RWPE2 (cell line): ENCODE measurements around the gene CAMSAP3.

Source experiments
- ATAC-seq: fragments of 200-7000 bp; cut with Tn5 transposase; 3 replicates; pipeline ENCODE4 v1.9.1; 2021; ENCODE audit warnings: low read depth
- DNase-seq: peaks from one replicate; pipeline ENCODE4 v3.0.0-alpha.2; 2020; ENCODE audit warnings: low spot score
- H3K27ac ChIP-seq: fragments of 450-650 bp; 2 replicates; pipeline ENCODE4 v1.5.1; 2017; ENCODE audit warnings: mild to moderate bottlenecking; ENCODE audit not compliant: poor library complexity, severe bottlenecking
- H3K27me3 ChIP-seq: fragments of 250-450 bp; sonication (Bioruptor Pico); 2 replicates; pipeline ENCODE4 v1.5.1; 2021; ENCODE audit warnings: mild to moderate bottlenecking, moderate library complexity; ENCODE audit not compliant: insufficient read depth, poor library complexity, severe bottlenecking
- H3K36me3 ChIP-seq: fragments of 250-450 bp; sonication (Bioruptor Pico); 2 replicates; pipeline ENCODE4 v1.5.1; 2020; ENCODE audit warnings: low read depth, mild to moderate bottlenecking, moderate library complexity
- H3K4me1 ChIP-seq: fragments of 250-450 bp; sonication (Bioruptor Pico); 2 replicates; pipeline ENCODE4 v1.5.1; 2021; ENCODE audit warnings: mild to moderate bottlenecking, moderate library complexity; ENCODE audit not compliant: insufficient read depth, poor library complexity, severe bottlenecking
- H3K4me3 ChIP-seq: fragments of 250-450 bp; sonication (Bioruptor Pico); 2 replicates; pipeline ENCODE4 v1.5.1; 2021; ENCODE audit warnings: mild to moderate bottlenecking, moderate library complexity; ENCODE audit not compliant: severe bottlenecking
- H3K9me3 ChIP-seq: fragments of 250-450 bp; sonication (Bioruptor Pico); 2 replicates; pipeline ENCODE4 v1.5.1; 2021; ENCODE audit warnings: mild to moderate bottlenecking, moderate library complexity; ENCODE audit not compliant: severe bottlenecking
- TF ChIP-seq, protein P1 (sequence below): fragments of 450-650 bp; IDR thresholded peaks from one replicate; pipeline ENCODE4 v1.5.1; 2017; ENCODE audit warnings: mild to moderate bottlenecking, moderate library complexity; ENCODE audit not compliant: poor library complexity, severe bottlenecking

CAMSAP3 gene

DNA sequence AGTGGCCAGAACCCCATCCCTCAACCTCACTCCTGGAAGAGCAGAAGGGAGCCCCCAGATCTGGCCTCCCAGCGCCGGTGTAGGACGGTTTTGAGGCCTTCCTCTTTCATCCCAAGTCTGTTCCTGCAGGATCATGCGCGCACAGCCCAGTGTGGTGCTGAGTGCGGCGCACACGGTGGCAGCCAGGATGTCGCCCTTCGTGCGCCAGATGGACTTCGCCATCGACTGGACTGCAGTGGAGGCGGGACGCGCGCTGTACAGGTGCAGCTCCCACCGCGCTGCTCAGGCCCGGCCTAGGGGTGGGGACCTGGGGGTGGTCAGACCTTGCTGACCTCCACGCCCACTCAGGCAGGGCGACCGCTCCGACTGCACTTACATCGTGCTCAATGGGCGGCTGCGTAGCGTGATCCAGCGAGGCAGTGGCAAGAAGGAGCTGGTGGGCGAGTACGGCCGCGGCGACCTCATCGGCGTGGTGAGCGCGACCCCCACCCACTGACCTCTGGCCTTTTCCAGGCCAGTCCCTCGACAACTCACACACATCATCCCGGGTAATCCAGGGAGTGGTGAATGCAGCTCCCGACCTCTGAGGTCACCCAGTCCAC, 45.4 kb upstream of the CAMSAP3 start:
- Histone ChIP-seq H3K27me3 (no peaks in the 10 kb centered on the region), H3K4me3 (no peak overlapping the region), H3K9me3 (no peaks in the 10 kb centered on the region), H3K36me3 (peaks cover 4% of the 10 kb centered on the region; the same call in 1 of the 2 replicates), H3K4me1 (no peaks in the 10 kb centered on the region), H3K27ac (no peak overlapping the region)
- no peak for ATAC-seq
- TF ChIP-seq, protein P1, sequence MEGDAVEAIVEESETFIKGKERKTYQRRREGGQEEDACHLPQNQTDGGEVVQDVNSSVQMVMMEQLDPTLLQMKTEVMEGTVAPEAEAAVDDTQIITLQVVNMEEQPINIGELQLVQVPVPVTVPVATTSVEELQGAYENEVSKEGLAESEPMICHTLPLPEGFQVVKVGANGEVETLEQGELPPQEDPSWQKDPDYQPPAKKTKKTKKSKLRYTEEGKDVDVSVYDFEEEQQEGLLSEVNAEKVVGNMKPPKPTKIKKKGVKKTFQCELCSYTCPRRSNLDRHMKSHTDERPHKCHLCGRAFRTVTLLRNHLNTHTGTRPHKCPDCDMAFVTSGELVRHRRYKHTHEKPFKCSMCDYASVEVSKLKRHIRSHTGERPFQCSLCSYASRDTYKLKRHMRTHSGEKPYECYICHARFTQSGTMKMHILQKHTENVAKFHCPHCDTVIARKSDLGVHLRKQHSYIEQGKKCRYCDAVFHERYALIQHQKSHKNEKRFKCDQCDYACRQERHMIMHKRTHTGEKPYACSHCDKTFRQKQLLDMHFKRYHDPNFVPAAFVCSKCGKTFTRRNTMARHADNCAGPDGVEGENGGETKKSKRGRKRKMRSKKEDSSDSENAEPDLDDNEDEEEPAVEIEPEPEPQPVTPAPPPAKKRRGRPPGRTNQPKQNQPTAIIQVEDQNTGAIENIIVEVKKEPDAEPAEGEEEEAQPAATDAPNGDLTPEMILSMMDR, result no peak
- DNase-seq, result peak; percentile 47

DNA sequence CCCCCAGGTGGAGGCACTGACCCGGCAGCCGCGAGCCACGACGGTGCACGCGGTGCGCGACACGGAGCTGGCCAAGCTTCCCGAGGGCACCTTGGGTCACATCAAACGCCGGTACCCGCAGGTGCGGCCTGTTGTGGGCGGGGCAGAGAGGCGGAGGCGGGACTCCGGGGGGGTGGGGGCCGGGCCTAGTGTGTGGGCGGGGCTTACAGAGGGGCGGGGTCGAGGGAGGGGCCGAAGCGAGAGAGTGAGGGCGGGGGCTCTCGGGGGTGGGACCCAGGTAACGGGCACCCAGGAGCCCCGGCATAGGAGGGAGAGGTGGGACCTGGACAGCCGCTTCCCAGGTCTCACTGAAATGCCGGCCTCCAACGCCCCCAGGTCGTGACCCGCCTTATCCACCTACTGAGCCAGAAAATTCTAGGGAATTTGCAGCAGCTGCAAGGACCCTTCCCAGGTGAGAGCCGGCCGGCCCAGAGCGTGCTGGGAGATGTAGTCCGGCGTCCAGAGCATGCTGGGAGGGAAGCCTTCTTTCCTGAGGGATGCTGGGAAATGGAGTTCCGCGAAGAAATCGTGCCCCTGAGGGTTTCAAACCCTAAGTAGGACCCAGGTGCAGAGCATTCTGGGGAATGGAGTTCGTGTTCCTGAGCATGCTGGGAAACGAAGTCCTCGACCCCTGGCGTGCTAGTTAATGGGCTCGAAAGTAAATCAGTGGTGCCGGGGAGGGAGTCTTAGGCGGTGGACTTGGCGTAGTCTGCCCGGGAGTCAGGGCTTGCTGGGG, 44.5 kb upstream of the CAMSAP3 start:
- no peak overlapping the region for H3K4me3 ChIP-seq
- ATAC-seq, result peak; percentile 52; the same call in 2 of the 3 replicates
- TF ChIP-seq, protein P1, result no peak

DNA sequence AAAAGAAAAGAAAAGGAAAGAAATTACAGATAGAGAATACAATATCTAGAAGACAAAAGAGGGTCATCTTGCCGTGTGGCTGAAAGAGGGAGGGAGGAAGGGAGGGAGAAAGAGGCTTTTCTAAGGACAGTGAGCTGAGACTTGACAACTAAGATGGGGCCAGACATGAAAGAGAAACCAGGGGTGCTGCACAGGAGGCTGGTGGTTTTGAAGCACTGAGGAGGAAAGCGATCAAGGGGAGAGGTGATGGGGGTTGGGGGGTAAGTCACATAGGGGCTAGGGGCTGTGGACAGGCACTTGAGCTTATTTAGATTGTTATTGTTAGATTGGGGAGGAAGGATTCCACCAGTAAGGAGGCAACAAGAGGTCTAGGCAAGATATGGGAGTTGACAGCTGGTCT, 42.9 kb upstream of the CAMSAP3 start:
- DNase-seq, result no peak
- no peak overlapping the region for H3K27ac ChIP-seq
- no peak for ATAC-seq
- TF ChIP-seq, protein P1, result no peak
- no peaks in the 10 kb centered on the region for H3K9me3 ChIP-seq
- H3K4me1 ChIP-seq, result no peaks in the 10 kb centered on the region
- H3K4me3 ChIP-seq, result no peak overlapping the region
- H3K36me3 ChIP-seq, result peaks cover 11% of the 10 kb centered on the region
- no peaks in the 10 kb centered on the region for H3K27me3 ChIP-seq

More for the DNA sequence above, 44.5 kb upstream of the CAMSAP3 start:
- DNase-seq, result no peak
- Histone ChIP-seq H3K4me1 (no peaks in the 10 kb centered on the region), H3K27me3 (no peaks in the 10 kb centered on the region), H3K36me3 (peaks cover 7% of the 10 kb centered on the region; the same call in 1 of the 2 replicates), H3K9me3 (no peaks in the 10 kb centered on the region), H3K27ac (no peak overlapping the region)

DNA sequence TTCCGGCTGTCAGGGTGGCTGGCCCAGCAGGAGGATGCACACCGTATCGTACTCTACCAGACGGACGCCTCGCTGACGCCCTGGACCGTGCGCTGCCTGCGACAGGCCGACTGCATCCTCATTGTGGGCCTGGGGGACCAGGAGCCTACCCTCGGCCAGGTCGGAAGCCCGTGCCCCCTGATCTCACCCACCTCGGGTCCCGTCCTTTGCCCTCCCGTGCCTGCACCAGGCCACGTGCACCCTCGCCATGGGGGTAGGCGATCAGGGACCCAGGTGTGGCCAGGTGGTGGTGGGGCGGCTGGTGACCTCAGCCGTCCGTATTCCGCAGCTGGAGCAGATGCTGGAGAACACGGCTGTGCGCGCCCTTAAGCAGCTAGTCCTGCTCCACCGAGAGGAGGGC, 41.1 kb upstream of the CAMSAP3 start:
- ATAC-seq (no peak), DNase-seq (no peak)
- H3K27ac ChIP-seq, result no peak overlapping the region
- no peaks in the 10 kb centered on the region for H3K27me3 ChIP-seq
- H3K9me3 ChIP-seq, result no peaks in the 10 kb centered on the region
- H3K36me3 ChIP-seq, result peaks cover 14% of the 10 kb centered on the region
- H3K4me1 ChIP-seq, result no peaks in the 10 kb centered on the region
- TF ChIP-seq, protein P1, result no peak
- no peak overlapping the region for H3K4me3 ChIP-seq
